ENCODE results near the gene LPCAT1. TPM values are rescaled to one million over a fixed set of nuclear protein-coding genes. Genes with fewer than 3 reads are reported as not detected.
A peak's percentile ranks its signal among the peaks of the same experiment; 100 is the strongest.

The LPCAT1 gene
- total RNA-seq, 1 donor from 2014 or later = 41.9 TPM

GRCh38 chr5:1474866-1475543 is 48.8 kb downstream of the LPCAT1 start:
- Histone ChIP-seq H3K4me3 (ENCODE audit: insufficient read depth, low read depth, low read length) (no peak overlapping the region), H3K79me2 (ENCODE audit: insufficient read depth, low read length) (no peaks in the 10 kb centered on the region), H3K27ac (ENCODE audit: low read depth, low read length) (no peak overlapping the region), H2AFZ (ENCODE audit: low read depth, low read length) (no peak overlapping the region), H3K4me2 (ENCODE audit: low read length) (no peak overlapping the region), H3K9ac (ENCODE audit: low read length) (no peak overlapping the region), H3K9me3 (ENCODE audit: insufficient read depth, low read depth, low read length) (no peaks in the 10 kb centered on the region), H3K4me1 (ENCODE audit: insufficient read depth, low read length) (peaks cover 5% of the 10 kb centered on the region), H4K20me1 (ENCODE audit: insufficient read depth, low read length) (peaks cover 38% of the 10 kb centered on the region), H3K36me3 (ENCODE audit: insufficient read depth, low read length) (peaks cover 9% of the 10 kb centered on the region), H3K27me3 (ENCODE audit: insufficient read depth, low read length) (no peaks in the 10 kb centered on the region)
- Mint-ChIP-seq H3K4me3 (ENCODE audit: unreplicated experiment) (no peak overlapping the region), H3K27ac (ENCODE audit: unreplicated experiment) (peak overlapping the region; percentile 18), H3K27me3 (ENCODE audit: low read depth, unreplicated experiment) (no peaks in the 10 kb centered on the region), H3K36me3 (ENCODE audit: low read depth, unreplicated experiment) (peaks cover 24% of the 10 kb centered on the region), H3K4me1 (ENCODE audit: low read depth, unreplicated experiment) (peaks cover 2% of the 10 kb centered on the region), H3K9me3 (ENCODE audit: unreplicated experiment) (no peaks in the 10 kb centered on the region)
- no peak for FAIRE-seq
- DNase-seq (ENCODE audit: low read depth) = no peak
- no peak for TF ChIP-seq CTCF (IDR thresholded peaks at IDR 0.05; ENCODE audit: insufficient read depth, low read depth, low read length)
- no peak for TF ChIP-seq EZH2 (IDR thresholded peaks at IDR 0.05; ENCODE audit: insufficient read depth, low read length)

GRCh38 chr5:1474183-1474839 is 49.4 kb downstream of the LPCAT1 start:
- TF ChIP-seq CTCF (IDR thresholded peaks at IDR 0.05; ENCODE audit: insufficient read depth, low read depth, low read length) (no peak), EZH2 (IDR thresholded peaks at IDR 0.05; ENCODE audit: insufficient read depth, low read length) (no peak)
- Histone ChIP-seq H3K36me3 (ENCODE audit: insufficient read depth, low read length) (peaks cover 9% of the 10 kb centered on the region), H3K79me2 (ENCODE audit: insufficient read depth, low read length) (no peaks in the 10 kb centered on the region), H3K4me3 (ENCODE audit: insufficient read depth, low read depth, low read length) (no peak overlapping the region), H2AFZ (ENCODE audit: low read depth, low read length) (no peak overlapping the region), H3K4me2 (ENCODE audit: low read length) (no peak overlapping the region), H3K9ac (ENCODE audit: low read length) (no peak overlapping the region), H3K4me1 (ENCODE audit: insufficient read depth, low read length) (peaks cover 8% of the 10 kb centered on the region), H3K27me3 (ENCODE audit: insufficient read depth, low read length) (no peaks in the 10 kb centered on the region), H3K9me3 (ENCODE audit: insufficient read depth, low read depth, low read length) (no peaks in the 10 kb centered on the region), H3K27ac (ENCODE audit: low read depth, low read length) (no peak overlapping the region), H4K20me1 (ENCODE audit: insufficient read depth, low read length) (peaks cover 41% of the 10 kb centered on the region)
- Mint-ChIP-seq H3K27me3 (ENCODE audit: low read depth, unreplicated experiment) (no peaks in the 10 kb centered on the region), H3K4me3 (ENCODE audit: unreplicated experiment) (no peak overlapping the region), H3K27ac (ENCODE audit: unreplicated experiment) (peak overlapping the region; percentile 41), H3K9me3 (ENCODE audit: unreplicated experiment) (no peaks in the 10 kb centered on the region), H3K4me1 (ENCODE audit: low read depth, unreplicated experiment) (peaks cover 5% of the 10 kb centered on the region), H3K36me3 (ENCODE audit: low read depth, unreplicated experiment) (peaks cover 24% of the 10 kb centered on the region)
- DNase-seq (ENCODE audit: low read depth) = no peak
- FAIRE-seq = no peak

GRCh38 chr5:1473746-1474145 is 50.0 kb downstream of the LPCAT1 start:
- Histone ChIP-seq H3K27ac (ENCODE audit: low read depth, low read length) (no peak overlapping the region), H3K4me1 (ENCODE audit: insufficient read depth, low read length) (peaks cover 8% of the 10 kb centered on the region), H3K27me3 (ENCODE audit: insufficient read depth, low read length) (no peaks in the 10 kb centered on the region), H3K36me3 (ENCODE audit: insufficient read depth, low read length) (peaks cover 9% of the 10 kb centered on the region), H2AFZ (ENCODE audit: low read depth, low read length) (no peak overlapping the region), H3K4me3 (ENCODE audit: insufficient read depth, low read depth, low read length) (no peak overlapping the region), H4K20me1 (ENCODE audit: insufficient read depth, low read length) (peaks cover 41% of the 10 kb centered on the region), H3K4me2 (ENCODE audit: low read length) (no peak overlapping the region), H3K79me2 (ENCODE audit: insufficient read depth, low read length) (no peaks in the 10 kb centered on the region), H3K9ac (ENCODE audit: low read length) (no peak overlapping the region), H3K9me3 (ENCODE audit: insufficient read depth, low read depth, low read length) (no peaks in the 10 kb centered on the region)
- no peak for FAIRE-seq
- Mint-ChIP-seq H3K4me3 (ENCODE audit: unreplicated experiment) (no peak overlapping the region), H3K36me3 (ENCODE audit: low read depth, unreplicated experiment) (peaks cover 23% of the 10 kb centered on the region), H3K27me3 (ENCODE audit: low read depth, unreplicated experiment) (no peaks in the 10 kb centered on the region), H3K4me1 (ENCODE audit: low read depth, unreplicated experiment) (peaks cover 5% of the 10 kb centered on the region), H3K9me3 (ENCODE audit: unreplicated experiment) (no peaks in the 10 kb centered on the region), H3K27ac (ENCODE audit: unreplicated experiment) (no peak overlapping the region)
- no peak for DNase-seq (ENCODE audit: low read depth)
- TF ChIP-seq CTCF (IDR thresholded peaks at IDR 0.05; ENCODE audit: insufficient read depth, low read depth, low read length) (no peak), EZH2 (IDR thresholded peaks at IDR 0.05; ENCODE audit: insufficient read depth, low read length) (no peak)
